Measurements from ENCODE around the gene GPR18.

- TF ChIP-seq SMARCC2 (IDR thresholded peaks at IDR 0.05; ENCODE audit: low read depth) = no peak
- no peak for TF ChIP-seq HMG20B (CRISPR knock-in tag; IDR thresholded peaks at IDR 0.05)
- no peak for TF ChIP-seq MCM2 (IDR thresholded peaks at IDR 0.05; ENCODE audit: low read depth)
- no peak for TF ChIP-seq MYC (IDR thresholded peaks at IDR 0.05; ENCODE audit: low read depth, low read length)
- TF ChIP-seq MYC (CRISPR knock-in tag; IDR thresholded peaks at IDR 0.05; ENCODE audit: borderline replicate concordance, low read depth) = no peak
- no peak for TF ChIP-seq EP300 (IDR thresholded peaks at IDR 0.05; ENCODE audit: low read length)
- TF ChIP-seq FOXA1 (IDR thresholded peaks at IDR 0.05; ENCODE audit: borderline replicate concordance) = no peak
- no peak for TF ChIP-seq POLR2AphosphoS5 (IDR thresholded peaks at IDR 0.05; ENCODE audit: control insufficient read depth, insufficient read depth, low read depth, low read length)
- TF ChIP-seq NFXL1 (CRISPR knock-in tag; IDR thresholded peaks at IDR 0.05) = no peak
- no peak for TF ChIP-seq ZNF830 (CRISPR knock-in tag; IDR thresholded peaks at IDR 0.05)
- no peak for TF ChIP-seq CTCF (IDR thresholded peaks at IDR 0.05 in 2 of 3, conservative IDR thresholded peaks at IDR 0.05 in 1 of 3; ENCODE audit: insufficient read depth in 2 of 3, low read depth in 1 of 3, low read length in 3 of 3)
- TF ChIP-seq MXI1 (IDR thresholded peaks at IDR 0.05; ENCODE audit: low read depth, low read length) = no peak
- no peak for TF ChIP-seq PHF8 (IDR thresholded peaks at IDR 0.05; ENCODE audit: borderline replicate concordance, low read length)
- no peak for TF ChIP-seq MAX (CRISPR knock-in tag; IDR thresholded peaks at IDR 0.05)
These were observed 27.4 kb upstream of the GPR18 start for GRCh38 chr13:99285432-99286182.
